H1 (cell line): ENCODE data around the gene FGF18. TPM values are rescaled to one million over a fixed set of nuclear protein-coding genes. Genes with fewer than 3 reads are reported as not detected.

ENCODE experiments used
- CTCF ChIA-PET: fragments of 300-600 bp; sonication (Branson Sonifier 250); formaldehyde crosslinking; loops from one replicate; lab custom pipeline; 2021; ENCODE audit not compliant: partially characterized antibody; lab: Charles Lee
- POLR2A ChIA-PET: fragments of 300-600 bp; sonication (Branson Sonifier 250); formaldehyde crosslinking; loops from one replicate; lab custom pipeline; 2021; ENCODE audit warnings: inconsistent platforms; ENCODE audit not compliant: partially characterized antibody; lab: Charles Lee
- DNase-seq, 2 experiments: peaks; one replicate each; pipeline versions ENCODE4 v3.0.0 to v3.0.0-alpha.2; 2010 to 2022; ENCODE audit warnings: low spot score in 2 of 2, low read depth in 1 of 2, mixed read lengths in 1 of 2
- FAIRE-seq: peaks from 2 replicates; lab custom pipeline; 2011; peaks lifted over from hg19 to GRCh38; lab: Jason Lieb, UNC
- H2AFZ ChIP-seq: 2 replicates; pipeline ENCODE4 v1.8.1; 2012; ENCODE audit warnings: low read length, inconsistent platforms
- H2AK5ac ChIP-seq: 2 replicates; pipeline ENCODE4 v1.6.1; 2013; ENCODE audit warnings: low read depth, low read length
- H2BK120ac ChIP-seq: replicated peaks from 2 replicates; pipeline ENCODE3; 2013; ENCODE audit warnings: low read depth, low read length, inconsistent platforms
- H2BK12ac ChIP-seq: 2 replicates; pipeline ENCODE4 v1.6.1; 2013; ENCODE audit warnings: low read depth, low read length
- H2BK15ac ChIP-seq: 2 replicates; pipeline ENCODE4 v1.6.1; 2013; ENCODE audit warnings: low read length
- H2BK20ac ChIP-seq: 2 replicates; pipeline ENCODE4 v1.6.1; 2013; ENCODE audit warnings: low read length
- H2BK5ac ChIP-seq: 2 replicates; pipeline ENCODE4 v1.6.1; 2013; ENCODE audit warnings: low read depth, low read length
- H3K14ac ChIP-seq: 2 replicates; pipeline ENCODE4 v1.6.1; 2013; ENCODE audit warnings: inconsistent platforms; ENCODE audit not compliant: insufficient read length
- H3K18ac ChIP-seq: 2 replicates; pipeline ENCODE4 v1.6.1; 2013; ENCODE audit warnings: low read length; ENCODE audit errors: extremely low read depth
- H3K23ac ChIP-seq: 2 replicates; pipeline ENCODE4 v1.6.1; 2013; ENCODE audit warnings: inconsistent platforms; ENCODE audit not compliant: insufficient read length
- H3K23me2 ChIP-seq: 2 replicates; pipeline ENCODE4 v1.6.1; 2013; ENCODE audit warnings: low read depth, low read length
- H3K27ac ChIP-seq: 2 replicates; pipeline ENCODE4 v1.6.1; 2011; ENCODE audit warnings: low read depth, low read length, inconsistent platforms
- H3K27me3 ChIP-seq, 4 experiments: replicated peaks in 1 of 4; 1 replicate in 1 of 4; 2 replicates in 3 of 4; pipeline versions ENCODE4 v1.6.1 to v1.8.1; 2011 to 2013; ENCODE audit warnings: low read length in 3 of 4, mild to moderate bottlenecking in 3 of 4, inconsistent platforms in 2 of 4, mixed read lengths in 2 of 4, moderate library complexity in 1 of 4; ENCODE audit not compliant: control insufficient read depth in 3 of 4, insufficient read depth in 3 of 4; ENCODE audit errors: extremely low read depth in 1 of 4
- H3K36me3 ChIP-seq, 4 experiments: 2 replicates each; pipeline versions ENCODE4 v1.6.1 to v1.8.1; 2011 to 2013; ENCODE audit warnings: mild to moderate bottlenecking in 4 of 4, low read length in 3 of 4, moderate library complexity in 2 of 4, control low read depth in 1 of 4, inconsistent platforms in 1 of 4; ENCODE audit not compliant: insufficient read depth in 4 of 4, control insufficient read depth in 2 of 4
- H3K4ac ChIP-seq: replicated peaks from 2 replicates; pipeline ENCODE3; 2013; ENCODE audit warnings: low read length, low read depth, mixed read lengths, inconsistent platforms; ENCODE audit not compliant: insufficient read length
- H3K4me1 ChIP-seq, 4 experiments: replicated peaks in 1 of 4; 1 replicate in 1 of 4; 2 replicates in 3 of 4; pipeline versions ENCODE4 v1.6.1 to v1.8.1; 2011 to 2013; ENCODE audit warnings: low read length in 3 of 4, inconsistent platforms in 2 of 4, mixed read lengths in 1 of 4; ENCODE audit not compliant: insufficient read depth in 4 of 4, control insufficient read depth in 3 of 4
- H3K4me2 ChIP-seq, 2 experiments: 2 replicates each; pipeline versions ENCODE4 v1.6.1 to v1.8.1; 2011 to 2013; ENCODE audit warnings: low read depth in 2 of 2, low read length in 2 of 2, control low read depth in 1 of 2, inconsistent platforms in 1 of 2, mild to moderate bottlenecking in 1 of 2; ENCODE audit not compliant: insufficient read depth in 1 of 2
- H3K4me3 ChIP-seq, 4 experiments: fragments of 200-600, 300-600 bp in 1 of 4; sonication (generic), shearing (Covaris generic), sonication (Bioruptor Twin) in 1 of 4; 2 replicates each; pipeline versions ENCODE4 v1.5.1 to v1.8.1; 2011 to 2016; ENCODE audit warnings: low read length in 4 of 4, low read depth in 3 of 4, control low read depth in 2 of 4, inconsistent platforms in 2 of 4, mild to moderate bottlenecking in 2 of 4, mixed read lengths in 1 of 4, moderate library complexity in 1 of 4; ENCODE audit not compliant: insufficient read depth in 2 of 4; ENCODE audit errors: extremely low read depth in 1 of 4
- H3K56ac ChIP-seq: replicated peaks from 2 replicates; pipeline ENCODE3; 2013; ENCODE audit warnings: low read depth, mild to moderate bottlenecking, mixed read lengths, low read length, inconsistent platforms; ENCODE audit not compliant: insufficient read length
- H3K79me1 ChIP-seq: 2 replicates; pipeline ENCODE4 v1.6.1; 2013; ENCODE audit warnings: low read depth, low read length, control low read depth
- H3K79me2 ChIP-seq, 2 experiments: 2 replicates each; pipeline versions ENCODE4 v1.6.1 to v1.8.1; 2012 to 2013; ENCODE audit warnings: low read length in 2 of 2, mild to moderate bottlenecking in 2 of 2, inconsistent platforms in 1 of 2; ENCODE audit not compliant: insufficient read depth in 2 of 2, control insufficient read depth in 1 of 2
- H3K9ac ChIP-seq, 4 experiments: replicated peaks in 1 of 4; 1 replicate in 1 of 4; 2 replicates in 3 of 4; pipeline versions ENCODE4 v1.6.1 to v1.8.1; 2011 to 2013; ENCODE audit warnings: low read depth in 3 of 4, low read length in 3 of 4, control low read depth in 2 of 4, mild to moderate bottlenecking in 2 of 4, moderate library complexity in 2 of 4, inconsistent platforms in 1 of 4; ENCODE audit errors: extremely low read depth in 1 of 4
- H3K9me3 ChIP-seq, 2 experiments: 2 replicates each; pipeline versions ENCODE4 v1.6.1 to v1.8.1; 2012 to 2013; ENCODE audit warnings: mild to moderate bottlenecking in 2 of 2, moderate library complexity in 2 of 2, control low read depth in 1 of 2, inconsistent platforms in 1 of 2, low read depth in 1 of 2, low read length in 1 of 2, mixed read lengths in 1 of 2; ENCODE audit not compliant: insufficient read depth in 2 of 2
- H4K20me1 ChIP-seq, 2 experiments: replicated peaks in 1 of 2; 2 replicates each; pipeline versions ENCODE3 to v1.8.1; 2011 to 2013; ENCODE audit warnings: inconsistent platforms in 2 of 2, low read length in 2 of 2, mild to moderate bottlenecking in 1 of 2; ENCODE audit not compliant: insufficient read depth in 2 of 2, control insufficient read depth in 1 of 2
- H4K5ac ChIP-seq: 2 replicates; pipeline ENCODE4 v1.6.1; 2013; ENCODE audit warnings: low read length, low read depth, mixed read lengths, inconsistent platforms; ENCODE audit not compliant: insufficient read length
- H4K8ac ChIP-seq: 2 replicates; pipeline ENCODE4 v1.8.0; 2013; ENCODE audit warnings: mild to moderate bottlenecking, moderate library complexity, low read length, inconsistent platforms; ENCODE audit not compliant: insufficient read depth; ENCODE audit errors: extremely low read depth
- H4K91ac ChIP-seq: replicated peaks from 2 replicates; pipeline ENCODE3; 2013; ENCODE audit warnings: low read length, mixed read lengths, inconsistent platforms; ENCODE audit not compliant: insufficient read length
- GABPA ChIP-seq: IDR thresholded peaks from 2 replicates; pipeline ENCODE4 v1.6.1; 2011; ENCODE audit warnings: mild to moderate bottlenecking, low read length, moderate library complexity, borderline replicate concordance; ENCODE audit not compliant: insufficient read depth
- POLR2A ChIP-seq, 2 experiments: IDR thresholded peaks; 1 replicate in 1 of 2; 2 replicates in 1 of 2; pipeline ENCODE4 v1.6.1; 2011; ENCODE audit warnings: low read depth in 2 of 2, low read length in 2 of 2, mild to moderate bottlenecking in 2 of 2; ENCODE audit errors: control extremely low read depth in 1 of 2
- WGBS, 2 experiments: shearing (Covaris generic) in 1 of 2; methylation state at CpG; one replicate each; pipeline versions ENCODE4 v1.1.6 to v1.1.7; 2013 to 2015; ENCODE audit warnings: low lambda C conversion rate in 2 of 2, mixed read lengths in 2 of 2, inconsistent platforms in 1 of 2, low coverage in 1 of 2, missing lambda C conversion rate in 1 of 2; ENCODE audit not compliant: insufficient replicate concordance in 2 of 2, insufficient coverage in 1 of 2, insufficient read length in 1 of 2; ENCODE audit errors: extremely low coverage in 1 of 2, missing lambda C conversion rate in 1 of 2; 5-methylcytosine and 5-hydroxymethylcytosine counted together
- polyA plus RNA-seq, 7 experiments: library from polyadenylated mRNA; depleted of rRNA in 3 of 7; stranded (reverse) in 5 of 7; unstranded in 2 of 7; fragments of >200 nt in 5 of 7; fragments of 200-250 nt in 2 of 7; gene quantifications; 1 replicate in 5 of 7; 2 replicates in 1 of 7; 4 replicates in 1 of 7; pipeline versions ENCODE4 v1.2.1 to v1.2.3, GENCODE V29; 2011 to 2013; ENCODE audit warnings: missing spikeins in 2 of 7, mixed read lengths in 2 of 7
- total RNA-seq: library from RNA; stranded (reverse); fragmentation: NEBNext Ultra II Directional; extraction: Animal tissue kit (Norgen Biotek cat#: 25700); gene quantifications from 2 replicates; pipeline ENCODE4 v1.2.1, GENCODE V29; 2021

The FGF18 gene
- total and polyA plus RNA-seq, 2 of the 8 experiments (the other 6 are each of a cell fraction or from before 2014, with no cell fraction given), result 0.54 to 1.3 TPM

DNA sequence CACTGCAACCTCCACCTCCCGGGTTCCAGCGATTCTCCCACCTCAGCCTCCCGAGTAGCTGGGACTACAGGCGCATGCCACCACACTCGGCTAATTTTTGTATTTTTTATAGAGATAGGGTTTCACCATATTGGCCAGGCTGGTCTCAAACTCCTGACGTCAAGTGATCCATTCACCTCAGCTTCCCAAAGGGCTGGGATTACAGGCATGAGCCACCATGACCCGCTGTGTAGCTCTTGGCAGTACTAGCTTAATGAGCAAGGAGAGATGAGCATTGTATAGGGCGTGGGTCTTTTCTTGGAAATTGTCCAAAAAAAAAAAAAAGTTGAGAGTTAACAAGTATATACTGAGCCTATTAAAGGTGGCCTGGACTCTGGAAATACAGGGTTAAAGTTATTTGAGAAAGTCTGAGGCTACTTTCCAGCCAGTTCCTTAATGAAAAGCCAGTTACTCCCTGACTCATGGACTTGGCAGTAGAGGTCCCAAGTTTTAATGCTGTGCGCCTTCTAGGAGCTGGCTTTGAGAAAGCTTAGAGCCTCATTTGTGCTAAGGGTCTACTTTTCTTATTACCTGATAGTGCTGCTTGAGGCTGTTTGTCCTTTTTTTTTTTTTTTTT is 4.2 kb upstream of the FGF18 start:
- no peak overlapping the region for H2BK120ac ChIP-seq

More for the DNA sequence above, 4.2 kb upstream of the FGF18 start:
- Histone ChIP-seq H3K27me3 (peaks cover 2 to 12% (median 7%) of the 10 kb centered on the region in 4 experiments; a peak in 6 of 7 replicates), H2BK15ac (no peak overlapping the region), H2BK12ac (no peak overlapping the region), H3K14ac (no peak overlapping the region), H3K4ac (no peak overlapping the region), H3K4me3 (no peak overlapping the region), H2AFZ (no peak overlapping the region), H3K79me2 (peaks cover 0 to 11% of the 10 kb centered on the region in 2 experiments; a peak in 1 of 4 replicates), H3K9me3 (no peaks in the 10 kb centered on the region), H3K23ac (no peak overlapping the region), H3K9ac (no peak overlapping the region), H3K4me2 (no peak overlapping the region), H3K27ac (no peak overlapping the region), H4K20me1 (peaks cover 13% of the 10 kb centered on the region in 2 experiments), H2AK5ac (no peak overlapping the region), H4K91ac (no peak overlapping the region), H4K5ac (no peak overlapping the region), H2BK20ac (no peak overlapping the region), H3K4me1 (peaks cover 0 to 8% (median 1%) of the 10 kb centered on the region in 4 experiments; a peak in 4 of 7 replicates), H4K8ac (no peak overlapping the region), H3K36me3 (peaks cover 9 to 32% (median 22%) of the 10 kb centered on the region in 4 experiments), H3K79me1 (no peaks in the 10 kb centered on the region), H3K23me2 (peaks cover 6% of the 10 kb centered on the region), H3K18ac (no peak overlapping the region), H2BK5ac (no peak overlapping the region), H3K56ac (no peak overlapping the region)
- POLR2A ChIA-PET, result interaction anchor here (0.6 to 12.5 kb wide), 13 partner anchors 10 to 871 kb away, joined by 3 to 626 read pairs (median 3); partner anchors contain the start of gene NPM1
- WGBS, 2 experiments, result 86% methylated on average over 9 of the region's 9 CpGs; no CpG with 5 or more reads in 1 of the 2 experiments
- TF ChIP-seq POLR2A (IDR thresholded peaks at IDR 0.05; ENCODE audit: control extremely low read depth in 1 of 2, low read depth in 2 of 2, low read length in 2 of 2) (peak in 1 of 2 experiments; percentile 34; a peak in 1 of 3 replicates), GABPA (no peak)
- DNase-seq, result peak in 1 of 2 experiments; percentile 47
- CTCF ChIA-PET, result interaction anchor here (0.6 to 1.4 kb wide), 9 partner anchors 10 to 892 kb away, joined by 3 to 6 read pairs (median 3); no protein-coding TSS in a partner anchor
- FAIRE-seq, result no peak
